Endodermal cell (in vitro differentiated cells): Measurements from ENCODE around the gene PBX4. TPM values are rescaled to one million over a fixed set of nuclear protein-coding genes. Genes with fewer than 3 reads are reported as not detected.

Experiments
- DNase-seq: peaks from one replicate; pipeline ENCODE4 v3.0.0-alpha.2; 2017
- H3K27ac ChIP-seq: 2 replicates; pipeline ENCODE4 v1.5.1; 2013; ENCODE audit warnings: mild to moderate bottlenecking, low read depth, low read length, moderate library complexity
- H3K27me3 ChIP-seq: 2 replicates; pipeline ENCODE4 v1.6.1; 2013; ENCODE audit warnings: mild to moderate bottlenecking, low read length, moderate library complexity; ENCODE audit not compliant: insufficient read depth, control insufficient read depth, poor library complexity, severe bottlenecking
- H3K36me3 ChIP-seq: 2 replicates; pipeline ENCODE4 v1.7.0; 2013; ENCODE audit warnings: mild to moderate bottlenecking, low read length, moderate library complexity; ENCODE audit not compliant: control insufficient read depth, insufficient read depth
- H3K4me1 ChIP-seq: one replicate; pipeline ENCODE4 v1.7.0; 2013; ENCODE audit warnings: low read length; ENCODE audit not compliant: control insufficient read depth, insufficient read depth
- H3K4me3 ChIP-seq: 2 replicates; pipeline ENCODE4 v1.5.1; 2013; ENCODE audit warnings: mild to moderate bottlenecking, low read length, moderate library complexity
- H3K9ac ChIP-seq: 2 replicates; pipeline ENCODE4 v1.6.1; 2013; ENCODE audit warnings: mild to moderate bottlenecking, low read length, moderate library complexity; ENCODE audit not compliant: poor library complexity, severe bottlenecking; ENCODE audit errors: extremely low read depth
- H3K9me3 ChIP-seq: 2 replicates; pipeline ENCODE4 v1.6.1; 2013; ENCODE audit warnings: mild to moderate bottlenecking, low read length, moderate library complexity; ENCODE audit not compliant: control insufficient read depth
- H3K27ac Mint-ChIP-seq: 2 replicates; pipeline ENCODE4 v1.8.0; 2020; ENCODE audit warnings: mixed read lengths
- H3K27me3 Mint-ChIP-seq: 2 replicates; pipeline ENCODE4 v1.8.0; 2021; ENCODE audit warnings: mild to moderate bottlenecking, mixed read lengths; ENCODE audit not compliant: insufficient read depth
- H3K36me3 Mint-ChIP-seq: 2 replicates; pipeline ENCODE4 v1.8.0; 2020; ENCODE audit warnings: low read depth, mixed read lengths
- H3K4me1 Mint-ChIP-seq: 2 replicates; pipeline ENCODE4 v1.8.0; 2020; ENCODE audit warnings: mixed read lengths
- H3K4me3 Mint-ChIP-seq: 2 replicates; pipeline ENCODE4 v1.8.0; 2020; ENCODE audit warnings: mild to moderate bottlenecking, moderate library complexity, mixed read lengths
- H3K9me3 Mint-ChIP-seq: 2 replicates; pipeline ENCODE4 v1.8.0; 2020; ENCODE audit warnings: mild to moderate bottlenecking, mixed read lengths
- WGBS, 2 experiments: methylation state at CpG; one replicate each; pipeline versions ENCODE4 v1.1.5 to v1.1.7; 2013; ENCODE audit warnings: missing lambda C conversion rate in 2 of 2, mixed read lengths in 1 of 2; ENCODE audit not compliant: insufficient coverage in 1 of 2, insufficient read length in 1 of 2; 5-methylcytosine and 5-hydroxymethylcytosine counted together
- total RNA-seq, 2 donors: library from RNA; stranded (reverse); fragmentation: NEBNext Ultra II Directional in 1 of 2; extraction: Animal tissue kit (Norgen Biotek cat#: 25700) in 1 of 2; gene quantifications; 2 replicates in 1 of 2; 3 replicates in 1 of 2; pipeline ENCODE4 v1.2.1, GENCODE V29; 2021
- TF ChIP-seq, protein P1 (sequence below): fragments of 200-600 bp; sonication (generic); conservative IDR thresholded peaks from 2 replicates; pipeline ENCODE4 v1.5.0; 2021; ENCODE audit warnings: antibody characterized with exemption, mild to moderate bottlenecking

PBX4 gene
- total RNA-seq, 2 donors from 2014 or later, result 4.1 to 8.6 TPM

DNA sequence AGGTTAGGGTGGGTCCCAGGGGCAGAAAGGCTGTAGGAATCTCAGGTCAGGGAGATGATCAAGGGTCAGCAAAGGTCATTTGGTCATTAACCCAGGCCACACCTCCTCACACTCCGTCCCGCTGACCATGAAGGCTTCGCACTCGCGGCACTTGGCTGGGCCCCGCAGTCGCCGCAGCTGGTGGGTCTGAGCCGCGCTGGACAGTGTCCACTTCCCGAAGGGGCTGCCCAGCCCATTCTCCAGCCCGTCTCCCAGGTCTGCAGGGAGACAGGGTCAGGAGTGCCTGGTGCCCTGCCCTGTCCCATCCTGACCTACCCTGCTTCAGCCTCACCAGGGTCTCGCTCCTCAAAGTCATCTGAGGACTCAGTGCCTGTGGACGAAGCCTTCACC lies 16.8 kb upstream of the PBX4 start:
- H3K4me3 Mint-ChIP-seq, result no peak overlapping the region
- no peaks in the 10 kb centered on the region for H3K27me3 ChIP-seq
- TF ChIP-seq, protein P1, sequence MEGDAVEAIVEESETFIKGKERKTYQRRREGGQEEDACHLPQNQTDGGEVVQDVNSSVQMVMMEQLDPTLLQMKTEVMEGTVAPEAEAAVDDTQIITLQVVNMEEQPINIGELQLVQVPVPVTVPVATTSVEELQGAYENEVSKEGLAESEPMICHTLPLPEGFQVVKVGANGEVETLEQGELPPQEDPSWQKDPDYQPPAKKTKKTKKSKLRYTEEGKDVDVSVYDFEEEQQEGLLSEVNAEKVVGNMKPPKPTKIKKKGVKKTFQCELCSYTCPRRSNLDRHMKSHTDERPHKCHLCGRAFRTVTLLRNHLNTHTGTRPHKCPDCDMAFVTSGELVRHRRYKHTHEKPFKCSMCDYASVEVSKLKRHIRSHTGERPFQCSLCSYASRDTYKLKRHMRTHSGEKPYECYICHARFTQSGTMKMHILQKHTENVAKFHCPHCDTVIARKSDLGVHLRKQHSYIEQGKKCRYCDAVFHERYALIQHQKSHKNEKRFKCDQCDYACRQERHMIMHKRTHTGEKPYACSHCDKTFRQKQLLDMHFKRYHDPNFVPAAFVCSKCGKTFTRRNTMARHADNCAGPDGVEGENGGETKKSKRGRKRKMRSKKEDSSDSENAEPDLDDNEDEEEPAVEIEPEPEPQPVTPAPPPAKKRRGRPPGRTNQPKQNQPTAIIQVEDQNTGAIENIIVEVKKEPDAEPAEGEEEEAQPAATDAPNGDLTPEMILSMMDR, result no peak
- no peak overlapping the region for H3K9ac ChIP-seq
- no peaks in the 10 kb centered on the region for H3K9me3 Mint-ChIP-seq
- H3K27me3 Mint-ChIP-seq, result no peaks in the 10 kb centered on the region
- peaks cover 41% of the 10 kb centered on the region for H3K36me3 Mint-ChIP-seq
- H3K4me3 ChIP-seq, result no peak overlapping the region
- H3K9me3 ChIP-seq, result no peaks in the 10 kb centered on the region
- H3K36me3 ChIP-seq, result peaks cover 33% of the 10 kb centered on the region
- H3K27ac ChIP-seq, result no peak overlapping the region
- DNase-seq, result no peak
- no peak overlapping the region for H3K27ac Mint-ChIP-seq
- no peaks in the 10 kb centered on the region for H3K4me1 ChIP-seq
- WGBS, 2 experiments, result 96 to 97% methylated on average over 6 to 14 of the region's 14 CpGs
- no peaks in the 10 kb centered on the region for H3K4me1 Mint-ChIP-seq

DNA sequence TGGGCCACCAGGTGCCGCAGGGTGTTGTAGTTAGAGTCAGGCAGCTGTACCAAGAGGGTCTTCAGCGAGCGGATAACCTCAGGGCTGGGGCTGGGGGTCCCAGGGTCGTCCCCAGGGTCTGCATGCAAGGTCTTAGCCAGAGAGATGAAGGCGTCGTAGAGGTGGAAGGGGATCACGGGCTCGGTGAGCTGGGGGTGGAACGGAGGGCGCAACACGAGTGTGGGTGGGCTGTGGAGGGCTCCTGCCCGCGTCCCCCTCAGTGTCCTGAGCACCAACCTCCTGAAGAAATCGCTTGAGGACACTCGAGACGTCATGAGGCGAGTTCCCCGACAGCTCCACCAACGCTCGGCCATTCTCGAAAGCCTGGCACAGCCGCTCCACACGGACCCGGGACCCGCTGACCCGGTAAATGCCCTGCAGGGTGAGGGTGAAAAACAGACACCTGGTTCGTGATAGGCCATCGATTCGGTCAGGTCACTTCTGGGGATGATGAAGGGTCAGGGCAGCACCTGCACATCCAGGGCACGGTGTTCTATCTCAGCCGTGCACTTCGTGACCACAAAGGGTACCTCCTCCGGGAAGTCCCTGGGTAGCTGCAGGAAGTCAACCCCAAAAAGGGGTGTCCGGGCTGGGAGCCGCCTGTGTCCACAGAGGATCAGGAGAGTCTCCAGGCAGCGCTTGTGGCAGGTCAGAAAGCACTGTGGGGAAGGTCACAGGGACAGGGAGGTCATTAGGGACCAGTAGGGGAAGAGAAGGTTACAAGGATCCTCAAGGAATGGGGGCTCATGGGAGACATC lies 16.2 kb upstream of the PBX4 start:
- Mint-ChIP-seq H3K36me3 (peaks cover 42% of the 10 kb centered on the region), H3K27me3 (no peaks in the 10 kb centered on the region), H3K9me3 (no peaks in the 10 kb centered on the region), H3K4me3 (no peak overlapping the region), H3K4me1 (no peaks in the 10 kb centered on the region), H3K27ac (no peak overlapping the region)
- H3K27me3 ChIP-seq, result no peaks in the 10 kb centered on the region
- H3K4me1 ChIP-seq, result no peaks in the 10 kb centered on the region
- no peak for DNase-seq
- no peak overlapping the region for H3K4me3 ChIP-seq
- WGBS, 2 experiments, result 92 to 97% methylated on average over 30 to 36 of the region's 36 CpGs
- TF ChIP-seq, protein P1, result no peak
- H3K9me3 ChIP-seq, result no peaks in the 10 kb centered on the region
- no peak overlapping the region for H3K27ac ChIP-seq
- no peak overlapping the region for H3K9ac ChIP-seq
- H3K36me3 ChIP-seq, result peaks cover 36% of the 10 kb centered on the region

DNA sequence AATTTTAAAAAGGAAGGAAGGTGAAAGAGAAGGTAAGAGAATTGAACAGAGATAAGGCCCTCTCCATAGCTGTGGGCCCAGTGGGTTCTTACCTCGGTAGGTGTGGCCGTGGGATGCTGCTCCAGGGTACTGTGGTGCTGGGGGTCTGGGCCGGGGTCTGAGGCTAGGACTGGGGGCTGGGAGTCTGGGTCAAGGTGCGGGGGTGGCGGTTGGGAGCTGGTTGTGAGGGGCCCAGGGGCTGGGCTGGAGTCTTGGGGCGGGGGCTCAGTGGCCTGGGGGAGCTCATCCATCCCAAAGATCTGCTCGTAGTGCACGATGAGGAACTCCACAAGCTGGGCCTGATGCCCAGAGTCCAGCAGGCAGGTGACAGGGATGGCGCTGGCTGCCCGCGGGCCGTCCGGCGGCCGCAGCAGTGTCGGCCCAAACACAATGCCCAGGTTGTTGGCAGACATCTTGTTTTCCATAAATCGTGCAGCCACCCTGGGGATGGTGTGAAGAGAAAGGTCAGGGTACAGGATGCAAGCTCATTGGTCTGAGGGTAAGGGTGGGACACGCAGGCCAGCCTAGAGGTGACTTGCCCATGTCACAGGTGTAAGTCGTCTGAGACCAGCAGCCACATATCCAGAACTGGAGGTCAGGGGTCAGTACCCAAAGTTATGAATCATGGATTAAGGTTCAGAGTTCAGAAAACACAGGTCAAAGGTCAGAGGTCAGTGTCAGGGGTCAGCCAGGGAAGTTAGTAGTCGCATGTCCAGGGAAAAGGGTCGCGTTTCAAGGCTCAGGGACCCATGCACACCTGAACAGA lies 15.4 kb upstream of the PBX4 start:
- Histone ChIP-seq H3K36me3 (peaks cover 36% of the 10 kb centered on the region), H3K27me3 (no peaks in the 10 kb centered on the region), H3K4me3 (no peak overlapping the region), H3K4me1 (no peaks in the 10 kb centered on the region), H3K9ac (no peak overlapping the region), H3K9me3 (no peaks in the 10 kb centered on the region), H3K27ac (no peak overlapping the region)
- Mint-ChIP-seq H3K4me3 (no peak overlapping the region), H3K27ac (no peak overlapping the region), H3K36me3 (peaks cover 42% of the 10 kb centered on the region), H3K9me3 (no peaks in the 10 kb centered on the region), H3K4me1 (peaks cover under 1% of the 10 kb centered on the region), H3K27me3 (no peaks in the 10 kb centered on the region)
- DNase-seq, result no peak
- WGBS, 2 experiments, result 92 to 94% methylated on average over 13 to 22 of the region's 22 CpGs
- TF ChIP-seq, protein P1, result no peak
